Coronary artery (tissue), 2 donors: ENCODE data around the gene MYO3A.
"Not testable (repeated sequence)": the region's sequence is repeated elsewhere in the genome, so short reads cannot be mapped to it uniquely, and the experiment has no call there.

Source experiments
- DNase-seq: peaks from one replicate; pipeline ENCODE4 v3.0.0-alpha.2; 2017; ENCODE audit warnings: low spot score
- H3K27ac ChIP-seq, 2 donors: fragments of 200-600 bp; sonication (generic); one replicate each; pipeline ENCODE4 v1.5.1; 2016 to 2019
- H3K4me3 ChIP-seq: fragments of 200-600 bp; sonication (generic); 2 replicates; pipeline ENCODE4 v1.5.1; 2016; ENCODE audit warnings: mild to moderate bottlenecking, moderate library complexity
- TF ChIP-seq, protein P1 (sequence below): fragments of 200-600 bp; sonication (generic); IDR thresholded peaks from one replicate; pipeline ENCODE4 v1.5.1; 2019; ENCODE audit warnings: antibody characterized with exemption

MYO3A gene

DNA sequence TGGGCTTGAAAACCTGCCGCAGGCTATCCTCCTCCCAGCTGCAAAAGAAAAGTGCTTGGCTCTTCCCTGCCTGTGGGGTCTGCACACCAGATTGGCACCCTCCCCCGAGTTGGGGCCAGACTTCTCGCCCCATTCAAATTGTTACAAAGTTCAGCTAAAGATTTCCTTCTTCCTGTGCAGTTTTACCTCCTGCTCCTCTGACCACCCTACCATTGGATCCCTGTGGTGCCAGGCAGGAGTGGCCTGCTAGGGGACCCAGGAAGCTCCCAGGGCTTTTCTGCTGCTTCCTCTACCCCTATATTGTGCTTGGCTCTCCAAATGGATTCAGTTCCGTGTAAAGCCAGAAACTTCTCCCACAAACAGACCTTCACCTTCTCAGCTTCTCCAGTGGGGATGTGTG, 147.4 kb downstream of the MYO3A start:
- H3K27ac ChIP-seq, result no peak overlapping the region
- no peak for DNase-seq
- TF ChIP-seq, protein P1, sequence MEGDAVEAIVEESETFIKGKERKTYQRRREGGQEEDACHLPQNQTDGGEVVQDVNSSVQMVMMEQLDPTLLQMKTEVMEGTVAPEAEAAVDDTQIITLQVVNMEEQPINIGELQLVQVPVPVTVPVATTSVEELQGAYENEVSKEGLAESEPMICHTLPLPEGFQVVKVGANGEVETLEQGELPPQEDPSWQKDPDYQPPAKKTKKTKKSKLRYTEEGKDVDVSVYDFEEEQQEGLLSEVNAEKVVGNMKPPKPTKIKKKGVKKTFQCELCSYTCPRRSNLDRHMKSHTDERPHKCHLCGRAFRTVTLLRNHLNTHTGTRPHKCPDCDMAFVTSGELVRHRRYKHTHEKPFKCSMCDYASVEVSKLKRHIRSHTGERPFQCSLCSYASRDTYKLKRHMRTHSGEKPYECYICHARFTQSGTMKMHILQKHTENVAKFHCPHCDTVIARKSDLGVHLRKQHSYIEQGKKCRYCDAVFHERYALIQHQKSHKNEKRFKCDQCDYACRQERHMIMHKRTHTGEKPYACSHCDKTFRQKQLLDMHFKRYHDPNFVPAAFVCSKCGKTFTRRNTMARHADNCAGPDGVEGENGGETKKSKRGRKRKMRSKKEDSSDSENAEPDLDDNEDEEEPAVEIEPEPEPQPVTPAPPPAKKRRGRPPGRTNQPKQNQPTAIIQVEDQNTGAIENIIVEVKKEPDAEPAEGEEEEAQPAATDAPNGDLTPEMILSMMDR, result no peak
- H3K4me3 ChIP-seq, result no peak overlapping the region

DNA sequence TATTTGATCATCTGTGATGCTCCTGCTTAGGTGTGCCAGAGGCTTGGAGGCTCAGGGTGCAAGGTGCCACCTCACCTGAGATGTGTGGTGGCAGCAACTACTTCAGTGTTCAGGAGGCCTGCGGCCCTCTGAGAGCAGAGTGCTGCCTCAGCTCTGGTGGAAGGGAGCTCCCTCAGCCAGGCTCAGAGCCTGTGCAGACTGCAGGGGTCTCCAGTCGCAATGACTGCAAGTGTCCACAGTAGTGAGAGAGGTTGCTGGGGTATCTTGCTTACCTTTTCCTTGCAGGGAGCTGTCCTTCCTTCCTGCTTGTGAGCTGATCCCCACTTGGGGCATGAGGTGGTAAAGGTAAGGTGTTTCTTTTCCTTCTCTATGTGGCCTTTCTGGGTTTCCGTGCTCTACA, 151.5 kb downstream of the MYO3A start:
- TF ChIP-seq, protein P1, result no peak
- Histone ChIP-seq H3K4me3 (no peak overlapping the region), H3K27ac (no peak overlapping the region)
- no peak for DNase-seq

DNA sequence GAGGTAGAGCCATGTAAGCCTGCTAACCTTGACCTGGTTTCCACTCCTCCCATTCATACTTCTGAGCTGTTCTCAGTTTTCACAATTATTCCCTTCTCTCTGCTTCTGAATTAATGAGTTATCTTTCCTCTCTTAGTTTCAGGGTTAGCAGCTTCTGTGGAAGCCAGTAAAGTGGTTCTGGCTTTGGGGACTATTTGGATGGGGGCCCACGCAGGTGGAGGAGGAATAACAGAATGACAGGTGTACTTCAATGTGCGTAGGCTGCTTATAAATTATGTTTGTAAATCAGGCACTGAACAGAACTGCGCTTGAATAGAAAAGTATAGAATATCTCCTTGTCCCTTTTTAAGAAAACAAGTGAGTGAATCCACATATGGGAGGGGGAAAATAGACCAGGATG, 153.6 kb downstream of the MYO3A start:
- TF ChIP-seq, protein P1, result no peak
- Histone ChIP-seq H3K4me3 (no peak overlapping the region), H3K27ac (no peak overlapping the region)
- DNase-seq, result no peak

DNA sequence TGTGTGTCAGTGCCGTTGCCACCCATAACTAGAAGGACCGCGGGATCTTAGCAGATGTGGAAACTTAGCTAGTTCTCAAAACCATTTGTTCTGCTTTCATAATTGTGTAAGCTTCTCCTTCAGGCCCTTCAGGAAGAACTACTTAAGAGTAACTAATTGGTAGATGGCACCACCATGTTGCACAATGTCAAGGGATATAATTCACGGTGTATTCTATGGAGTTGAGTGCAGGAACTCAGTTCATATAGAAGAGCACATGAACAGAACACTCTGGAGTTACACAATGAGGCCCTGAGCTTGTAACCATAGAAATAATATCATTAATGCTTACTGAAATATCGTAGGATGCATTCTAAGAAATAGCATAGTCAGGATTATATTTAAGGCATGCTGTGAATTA, 156.0 kb downstream of the MYO3A start:
- Histone ChIP-seq H3K27ac (no peak overlapping the region), H3K4me3 (no peak overlapping the region)
- TF ChIP-seq, protein P1, result no peak
- DNase-seq, result no peak

DNA sequence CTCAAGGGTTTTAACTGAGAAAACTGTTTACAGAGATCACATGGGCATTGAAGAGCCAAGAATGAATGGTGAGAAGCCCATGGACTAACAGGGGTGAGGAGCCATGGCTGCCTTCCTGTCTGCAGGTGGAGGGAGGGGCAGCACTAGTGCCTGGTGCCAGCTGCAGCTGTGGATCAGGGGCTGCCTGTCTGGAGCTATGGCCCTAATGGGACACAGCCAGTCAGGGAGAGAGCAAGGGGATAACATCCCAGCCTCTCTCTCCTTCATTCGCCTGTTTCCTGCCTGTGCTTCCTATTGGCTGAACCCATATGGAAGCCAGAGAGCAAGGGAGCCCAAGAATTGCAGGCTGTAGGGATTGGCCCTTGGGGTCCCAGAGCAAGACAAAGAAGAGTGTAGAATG, 156.7 kb downstream of the MYO3A start:
- Histone ChIP-seq H3K27ac (no peak overlapping the region), H3K4me3 (no peak overlapping the region)
- no peak for DNase-seq
- TF ChIP-seq, protein P1, result no peak

DNA sequence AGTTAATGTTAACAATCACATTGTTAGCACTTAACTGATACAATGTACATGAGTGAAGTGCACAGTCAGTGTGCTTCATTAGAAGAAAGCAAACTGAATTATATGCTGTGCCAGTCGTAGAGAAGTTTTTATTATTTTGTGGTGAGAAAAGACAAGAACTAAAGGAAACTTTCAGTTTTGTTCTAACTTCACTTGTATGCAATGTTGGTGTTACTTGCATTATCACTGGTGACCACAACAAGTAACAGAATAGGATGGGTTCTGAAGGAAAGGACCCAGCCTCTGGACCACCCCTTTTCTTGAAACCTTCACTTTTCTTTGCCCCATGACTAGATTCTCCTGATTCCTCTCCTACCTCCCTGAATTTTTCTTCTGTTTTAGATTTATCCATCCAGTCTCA, 159.2 kb downstream of the MYO3A start:
- H3K4me3 ChIP-seq, result no peak overlapping the region
- DNase-seq, result no peak
- no peak overlapping the region for H3K27ac ChIP-seq
- TF ChIP-seq, protein P1, result no peak

DNA sequence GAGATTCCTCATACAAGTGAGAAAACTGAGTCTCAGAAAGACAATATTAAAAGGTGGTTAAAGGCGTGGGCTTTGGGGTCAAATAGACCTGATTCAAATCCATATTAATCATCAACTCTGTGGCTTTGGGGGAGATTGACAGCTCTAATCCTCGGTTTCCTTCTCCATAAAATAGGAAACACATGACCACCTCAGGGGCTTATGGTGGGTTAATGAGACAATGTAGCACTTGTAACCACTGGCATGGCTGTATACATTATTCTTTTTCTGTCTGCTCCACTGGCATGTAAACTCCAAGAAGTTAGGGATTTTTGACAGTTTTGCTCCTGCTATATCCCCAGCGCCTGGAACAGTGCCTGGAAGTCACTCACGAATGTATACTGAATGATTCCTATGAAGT, 161.8 kb downstream of the MYO3A start:
- DNase-seq, result no peak
- TF ChIP-seq, protein P1, result no peak
- H3K4me3 ChIP-seq, result no peak overlapping the region
- H3K27ac ChIP-seq, result no peak overlapping the region

DNA sequence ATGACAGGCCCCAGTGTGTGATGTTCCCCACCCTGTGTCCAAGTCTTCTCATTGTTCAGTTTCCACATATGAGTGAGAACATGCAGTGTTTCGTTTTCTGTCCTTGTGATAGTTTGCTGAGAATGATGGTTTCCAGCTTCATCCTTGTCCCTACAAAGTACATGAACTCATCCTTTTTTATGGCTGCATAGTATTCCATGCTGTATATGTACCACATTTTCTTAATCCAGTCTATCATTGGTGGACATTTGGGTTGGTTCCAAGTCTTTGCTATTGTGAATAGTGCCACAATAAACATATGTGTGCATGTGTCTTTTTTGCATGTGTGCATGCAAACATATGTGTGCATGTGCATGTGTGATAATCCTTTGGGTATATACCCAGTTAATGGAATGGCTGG, 163.5 kb downstream of the MYO3A start:
- not testable (repeated sequence) for H3K27ac ChIP-seq, DNase-seq, H3K4me3 ChIP-seq
